ENCODE data around the gene GET4.

DNA sequence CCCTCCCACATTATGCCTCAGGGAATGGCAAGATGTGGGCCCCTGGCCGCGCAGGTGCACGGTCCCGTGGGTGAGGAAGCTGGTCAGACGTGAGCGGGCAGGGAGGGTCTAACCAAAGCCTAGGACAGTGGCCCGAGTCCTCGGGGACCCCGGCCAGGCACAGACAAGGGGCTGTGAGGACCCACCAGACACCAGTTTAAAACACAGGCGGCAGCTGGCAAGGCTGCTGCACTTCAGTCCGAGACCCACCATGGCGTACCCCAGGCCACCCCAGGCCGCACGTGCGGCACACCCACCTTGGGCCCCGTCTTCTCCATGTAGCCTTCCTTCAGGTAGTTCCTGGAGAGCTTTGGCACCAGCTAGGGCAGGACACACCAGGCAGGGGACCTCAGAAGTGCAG lies 23.5 kb downstream of the GET4 start:
- TF ChIP-seq EZH2 (IDR thresholded peaks at IDR 0.05; ENCODE audit: insufficient read depth, poor library complexity, severe bottlenecking) (no peak), EZH2phosphoT487 (IDR thresholded peaks at IDR 0.05; ENCODE audit: insufficient read depth, low read depth) (no peak)
